ENCODE data around the gene MREG. TPM values are rescaled to one million over a fixed set of nuclear protein-coding genes. Genes with fewer than 3 reads are reported as not detected.
A peak's percentile ranks its signal among the peaks of the same experiment; 100 is the strongest.

The MREG gene
- polyA plus RNA-seq, 1 experiment = 2.6 TPM

GRCh38 chr2:215912299-215912842 is 101.0 kb downstream of the MREG start:
- ChIA-PET CTCF (interaction anchor here (0.7 to 1.3 kb wide), 3 partner anchors 35 to 458 kb away, joined by 3 to 5 read pairs (median 4); no protein-coding TSS in a partner anchor), POLR2A (no interaction called here)
- Histone ChIP-seq H3K27me3 (ENCODE audit: control insufficient read depth, insufficient read depth, low read length) (no peaks in the 10 kb centered on the region), H3K27ac (ENCODE audit: low read depth, low read length) (no peak overlapping the region), H3K4me3 (ENCODE audit: low read depth, low read length) (no peak overlapping the region), H3K9me3 (ENCODE audit: control insufficient read depth, insufficient read depth, low read length) (no peaks in the 10 kb centered on the region)
- TF ChIP-seq, protein P1, sequence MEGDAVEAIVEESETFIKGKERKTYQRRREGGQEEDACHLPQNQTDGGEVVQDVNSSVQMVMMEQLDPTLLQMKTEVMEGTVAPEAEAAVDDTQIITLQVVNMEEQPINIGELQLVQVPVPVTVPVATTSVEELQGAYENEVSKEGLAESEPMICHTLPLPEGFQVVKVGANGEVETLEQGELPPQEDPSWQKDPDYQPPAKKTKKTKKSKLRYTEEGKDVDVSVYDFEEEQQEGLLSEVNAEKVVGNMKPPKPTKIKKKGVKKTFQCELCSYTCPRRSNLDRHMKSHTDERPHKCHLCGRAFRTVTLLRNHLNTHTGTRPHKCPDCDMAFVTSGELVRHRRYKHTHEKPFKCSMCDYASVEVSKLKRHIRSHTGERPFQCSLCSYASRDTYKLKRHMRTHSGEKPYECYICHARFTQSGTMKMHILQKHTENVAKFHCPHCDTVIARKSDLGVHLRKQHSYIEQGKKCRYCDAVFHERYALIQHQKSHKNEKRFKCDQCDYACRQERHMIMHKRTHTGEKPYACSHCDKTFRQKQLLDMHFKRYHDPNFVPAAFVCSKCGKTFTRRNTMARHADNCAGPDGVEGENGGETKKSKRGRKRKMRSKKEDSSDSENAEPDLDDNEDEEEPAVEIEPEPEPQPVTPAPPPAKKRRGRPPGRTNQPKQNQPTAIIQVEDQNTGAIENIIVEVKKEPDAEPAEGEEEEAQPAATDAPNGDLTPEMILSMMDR (IDR thresholded peaks at IDR 0.05; ENCODE audit: low read depth, low read length) = 0 out of 2 replicates have a peak, but pooled peaks have one; percentile 16
- DNase-seq (ENCODE audit: low read depth, low spot score) = no peak

DNA sequence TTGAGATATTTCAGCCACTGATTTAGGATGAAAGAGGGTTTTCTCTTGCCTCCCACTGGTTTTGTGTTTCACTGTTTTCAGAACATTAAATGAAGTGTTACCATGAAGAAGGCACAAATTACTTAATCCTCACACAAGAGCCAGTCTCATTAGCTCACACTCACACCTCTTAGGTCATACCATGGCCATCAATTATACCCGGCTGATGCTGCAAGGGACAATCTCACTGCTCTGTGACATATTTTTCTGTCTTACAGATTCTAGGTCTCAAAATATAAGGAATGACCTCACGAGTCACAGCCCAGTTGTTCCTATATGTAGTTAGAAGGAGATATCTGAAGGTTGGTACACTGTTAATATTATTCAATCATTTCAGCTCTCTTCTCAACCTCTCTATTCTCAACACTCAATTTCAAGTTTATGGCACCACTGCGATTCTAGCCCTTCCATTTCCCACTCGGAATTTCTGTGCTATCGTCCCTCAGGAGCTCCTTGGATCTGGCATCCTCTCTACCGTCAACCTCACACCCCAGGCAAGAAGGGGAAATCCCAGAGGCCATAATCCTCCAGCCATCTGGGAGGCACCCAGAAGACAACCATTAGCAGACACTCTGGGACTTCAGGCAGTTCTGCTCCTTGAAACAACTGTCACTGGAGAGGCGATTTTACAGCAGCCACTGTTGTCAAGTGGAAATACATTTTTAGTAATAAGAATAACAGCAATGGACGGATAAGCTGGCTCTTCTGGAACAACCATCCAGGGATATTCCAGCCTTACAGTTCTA is 101.9 kb downstream of the MREG start:
- CTCF ChIA-PET = no interaction called here
- Histone ChIP-seq H3K27me3 (ENCODE audit: control insufficient read depth, insufficient read depth, low read length) (no peaks in the 10 kb centered on the region), H3K4me3 (ENCODE audit: low read depth, low read length) (no peak overlapping the region), H3K27ac (ENCODE audit: low read depth, low read length) (no peak overlapping the region), H3K9me3 (ENCODE audit: control insufficient read depth, insufficient read depth, low read length) (no peaks in the 10 kb centered on the region)
- POLR2A ChIA-PET = no interaction called here
- DNase-seq (ENCODE audit: low read depth, low spot score) = no peak
- TF ChIP-seq, protein P1 (IDR thresholded peaks at IDR 0.05; ENCODE audit: low read depth, low read length) = no peak

DNA sequence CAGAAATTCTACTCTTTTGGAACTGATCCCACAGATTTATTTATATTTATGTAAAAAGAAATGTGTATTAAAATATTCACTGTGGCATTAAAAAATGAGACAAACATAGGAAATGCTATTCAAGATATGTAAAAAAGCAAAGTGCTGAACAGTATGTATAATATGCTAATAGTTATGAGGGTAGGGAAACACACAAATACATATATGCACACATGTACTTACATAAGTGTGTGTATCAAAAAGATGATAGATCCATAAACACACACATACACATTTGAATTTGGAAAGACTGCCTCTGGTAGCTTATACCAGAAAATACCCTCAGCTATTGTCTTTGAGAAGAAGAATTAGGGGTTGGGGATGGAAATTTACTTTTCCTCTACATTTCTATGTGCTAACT is 103.2 kb downstream of the MREG start:
- H3K9me3 ChIP-seq (ENCODE audit: control insufficient read depth, insufficient read depth, low read length) = no peaks in the 10 kb centered on the region
- H3K27ac ChIP-seq (ENCODE audit: low read depth, low read length) = no peak overlapping the region
- DNase-seq (ENCODE audit: low read depth, low spot score) = no peak
- H3K4me3 ChIP-seq (ENCODE audit: low read depth, low read length) = no peak overlapping the region
- no peaks in the 10 kb centered on the region for H3K27me3 ChIP-seq (ENCODE audit: control insufficient read depth, insufficient read depth, low read length)
- ChIA-PET POLR2A (no interaction called here), CTCF (interaction anchor here (0.6 kb wide), 1 partner anchor 515 kb away, joined by 3 read pairs; no protein-coding TSS in a partner anchor)
- TF ChIP-seq, protein P1 (IDR thresholded peaks at IDR 0.05; ENCODE audit: low read depth, low read length) = no peak

DNA sequence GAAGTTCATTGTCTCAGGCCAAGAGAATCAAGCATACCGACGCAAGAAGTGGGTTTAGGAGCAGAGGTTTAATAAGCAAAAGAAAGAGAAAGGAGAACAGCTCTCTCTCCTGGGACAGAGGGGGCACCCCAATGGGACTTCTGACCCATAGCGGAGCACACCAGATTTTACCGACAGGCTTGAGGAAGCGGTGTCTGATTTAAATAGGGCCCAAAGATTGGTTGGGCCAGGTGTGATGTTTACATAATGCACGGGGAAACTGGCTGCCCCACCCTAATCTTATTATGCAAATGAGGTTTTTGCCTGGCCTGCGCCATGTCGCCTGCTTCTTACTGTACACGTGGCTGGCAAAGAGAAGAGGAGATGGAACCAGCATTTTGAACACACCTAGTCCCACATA is 106.2 kb downstream of the MREG start:
- TF ChIP-seq, protein P1 (IDR thresholded peaks at IDR 0.05; ENCODE audit: low read depth, low read length) = no peak
- Histone ChIP-seq H3K4me3 (ENCODE audit: low read depth, low read length) (no peak overlapping the region), H3K27ac (ENCODE audit: low read depth, low read length) (no peak overlapping the region), H3K27me3 (ENCODE audit: control insufficient read depth, insufficient read depth, low read length) (no peaks in the 10 kb centered on the region), H3K9me3 (ENCODE audit: control insufficient read depth, insufficient read depth, low read length) (no peaks in the 10 kb centered on the region)
- DNase-seq (ENCODE audit: low read depth, low spot score) = no peak
- ChIA-PET POLR2A (no interaction called here), CTCF (interaction anchor here (2.8 kb wide), 1 partner anchor 453 kb away, joined by 7 read pairs; no protein-coding TSS in a partner anchor)

- TF ChIP-seq, protein P1 (IDR thresholded peaks at IDR 0.05; ENCODE audit: low read depth, low read length) = no peak
- no peak for DNase-seq (ENCODE audit: low read depth, low spot score)
- Histone ChIP-seq H3K27ac (ENCODE audit: low read depth, low read length) (no peak overlapping the region), H3K9me3 (ENCODE audit: control insufficient read depth, insufficient read depth, low read length) (no peaks in the 10 kb centered on the region), H3K27me3 (ENCODE audit: control insufficient read depth, insufficient read depth, low read length) (no peaks in the 10 kb centered on the region), H3K4me3 (ENCODE audit: low read depth, low read length) (no peak overlapping the region)
- POLR2A ChIA-PET = no interaction called here
- CTCF ChIA-PET = no interaction called here
Measured at GRCh38 chr2:215906458-215906857, 106.9 kb downstream of the MREG start.

Data from AG04450 (cell line).